ENCODE measurements around the gene UIMC1. TPM values are rescaled to one million over a fixed set of nuclear protein-coding genes. Genes with fewer than 3 reads are reported as not detected.

The UIMC1 gene
- total RNA-seq, 1 donor from 2014 or later: 40.9 TPM

- H3K9me3 Mint-ChIP-seq (ENCODE audit: unreplicated experiment): no peaks in the 10 kb centered on the region
- DNase-seq (ENCODE audit: low spot score): no peak
- TF ChIP-seq CTCF (IDR thresholded peaks at IDR 0.05; ENCODE audit: unreplicated experiment): no peak
- H3K27ac Mint-ChIP-seq (ENCODE audit: unreplicated experiment): no peak overlapping the region
- H3K4me3 Mint-ChIP-seq (ENCODE audit: unreplicated experiment): no peak overlapping the region
- peaks cover 3% of the 10 kb centered on the region for H3K4me1 Mint-ChIP-seq (ENCODE audit: unreplicated experiment)
- no peaks in the 10 kb centered on the region for H3K36me3 Mint-ChIP-seq (ENCODE audit: low read depth, unreplicated experiment)
- peaks cover 13% of the 10 kb centered on the region for H3K27me3 Mint-ChIP-seq (ENCODE audit: unreplicated experiment)
Measured at GRCh38 chr5:176865964-176866363, 140.6 kb downstream of the UIMC1 start.

- Mint-ChIP-seq H3K27me3 (ENCODE audit: unreplicated experiment) (peaks cover 13% of the 10 kb centered on the region), H3K4me3 (ENCODE audit: unreplicated experiment) (no peak overlapping the region), H3K4me1 (ENCODE audit: unreplicated experiment) (peaks cover 3% of the 10 kb centered on the region), H3K27ac (ENCODE audit: unreplicated experiment) (no peak overlapping the region), H3K9me3 (ENCODE audit: unreplicated experiment) (no peaks in the 10 kb centered on the region), H3K36me3 (ENCODE audit: low read depth, unreplicated experiment) (no peaks in the 10 kb centered on the region)
- DNase-seq (ENCODE audit: low spot score): no peak
- no peak for TF ChIP-seq CTCF (IDR thresholded peaks at IDR 0.05; ENCODE audit: unreplicated experiment)
Measured at GRCh38 chr5:176864755-176865154, 141.8 kb downstream of the UIMC1 start.

- Mint-ChIP-seq H3K4me3 (ENCODE audit: unreplicated experiment) (no peak overlapping the region), H3K27ac (ENCODE audit: unreplicated experiment) (no peak overlapping the region), H3K9me3 (ENCODE audit: unreplicated experiment) (no peaks in the 10 kb centered on the region), H3K4me1 (ENCODE audit: unreplicated experiment) (peaks cover 3% of the 10 kb centered on the region), H3K27me3 (ENCODE audit: unreplicated experiment) (peaks cover 11% of the 10 kb centered on the region), H3K36me3 (ENCODE audit: low read depth, unreplicated experiment) (no peaks in the 10 kb centered on the region)
- DNase-seq (ENCODE audit: low spot score): no peak
- TF ChIP-seq CTCF (IDR thresholded peaks at IDR 0.05; ENCODE audit: unreplicated experiment): no peak
Measured at GRCh38 chr5:176863765-176864098, 142.8 kb downstream of the UIMC1 start.

GRCh38 chr5:176863041-176863764 lies 143.4 kb downstream of the UIMC1 start:
- Mint-ChIP-seq H3K36me3 (ENCODE audit: low read depth, unreplicated experiment) (no peaks in the 10 kb centered on the region), H3K4me1 (ENCODE audit: unreplicated experiment) (peaks cover 3% of the 10 kb centered on the region), H3K27me3 (ENCODE audit: unreplicated experiment) (peaks cover 11% of the 10 kb centered on the region), H3K4me3 (ENCODE audit: unreplicated experiment) (no peak overlapping the region), H3K9me3 (ENCODE audit: unreplicated experiment) (no peaks in the 10 kb centered on the region), H3K27ac (ENCODE audit: unreplicated experiment) (no peak overlapping the region)
- no peak for TF ChIP-seq CTCF (IDR thresholded peaks at IDR 0.05; ENCODE audit: unreplicated experiment)
- DNase-seq (ENCODE audit: low spot score): no peak

- Mint-ChIP-seq H3K27me3 (ENCODE audit: unreplicated experiment) (peaks cover 6% of the 10 kb centered on the region), H3K27ac (ENCODE audit: unreplicated experiment) (no peak overlapping the region), H3K4me1 (ENCODE audit: unreplicated experiment) (peaks cover 2% of the 10 kb centered on the region), H3K4me3 (ENCODE audit: unreplicated experiment) (no peak overlapping the region), H3K9me3 (ENCODE audit: unreplicated experiment) (no peaks in the 10 kb centered on the region), H3K36me3 (ENCODE audit: low read depth, unreplicated experiment) (no peaks in the 10 kb centered on the region)
- TF ChIP-seq CTCF (IDR thresholded peaks at IDR 0.05; ENCODE audit: unreplicated experiment): no peak
- DNase-seq (ENCODE audit: low spot score): no peak
Measured at GRCh38 chr5:176862330-176862995, 144.1 kb downstream of the UIMC1 start.

Data from endothelial cell (in vitro differentiated cells).